Erythroblast (primary cell): Measurements from ENCODE around the gene VIT.
"Not testable (repeated sequence)": the region's sequence is repeated elsewhere in the genome, so short reads cannot be mapped to it uniquely, and the experiment has no call there.

Experiments used
- DNase-seq, 2 experiments: peaks; one replicate each; lab custom pipeline; 2025; lab: John Stamatoyannopoulos, UW
- GATA1 ChIP-seq: IDR thresholded peaks from 2 replicates; pipeline ENCODE4 v1.6.1; 2011; ENCODE audit warnings: low read depth, mild to moderate bottlenecking, control low read depth, low read length, moderate library complexity
- POLR2A ChIP-seq: IDR thresholded peaks from 2 replicates; pipeline ENCODE4 v1.6.1; 2011; ENCODE audit warnings: mild to moderate bottlenecking, low read length

Gene VIT

GRCh38 chr2:36667931-36668330 is 28.6 kb upstream of the VIT start:
- TF ChIP-seq POLR2A (no peak), GATA1 (no peak)
- no peak for DNase-seq

GRCh38 chr2:36670881-36671595 is 25.5 kb upstream of the VIT start:
- TF ChIP-seq POLR2A (no peak), GATA1 (no peak)
- DNase-seq = no peak

- DNase-seq = no peak
- no peak for TF ChIP-seq GATA1
- TF ChIP-seq POLR2A = no peak
Measured at GRCh38 chr2:36671731-36672130, 24.8 kb upstream of the VIT start.

- DNase-seq = peak; percentile 3 to 21
- no peak for TF ChIP-seq GATA1
- TF ChIP-seq POLR2A = no peak
Measured at GRCh38 chr2:36672199-36672598, 24.3 kb upstream of the VIT start.

DNA sequence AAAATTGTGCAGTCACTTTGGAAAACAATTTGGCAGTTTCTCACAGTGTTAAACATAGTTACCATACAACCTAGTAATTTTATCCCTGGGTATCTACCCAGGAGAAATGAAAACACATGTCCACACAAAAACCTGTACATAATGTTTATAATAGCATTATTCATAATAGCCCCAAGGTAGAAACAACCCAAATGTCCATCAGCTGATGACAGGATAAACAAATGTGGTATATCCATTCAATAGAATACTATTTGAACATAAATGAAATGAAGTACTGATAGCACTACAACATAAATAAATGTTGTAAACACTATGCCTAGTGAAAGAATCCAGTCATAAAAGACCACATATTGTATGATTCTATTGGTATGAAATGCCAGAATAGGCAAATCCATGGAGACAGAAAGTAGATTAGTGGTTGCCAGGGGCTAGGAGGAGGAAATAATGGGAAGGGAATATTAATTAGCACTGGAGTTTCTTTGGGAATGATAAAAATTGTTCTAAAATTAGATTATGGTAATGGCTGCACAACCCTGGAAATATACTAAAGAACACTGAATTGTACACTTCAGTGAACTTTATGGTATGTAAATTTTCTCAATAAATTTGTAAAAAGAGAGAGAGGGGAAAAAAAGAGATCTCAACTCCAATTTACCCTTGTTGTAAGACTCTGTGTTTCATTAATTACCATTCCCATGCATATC is 20.8 kb upstream of the VIT start:
- DNase-seq = no peak
- TF ChIP-seq POLR2A (no peak), GATA1 (no peak)

DNA sequence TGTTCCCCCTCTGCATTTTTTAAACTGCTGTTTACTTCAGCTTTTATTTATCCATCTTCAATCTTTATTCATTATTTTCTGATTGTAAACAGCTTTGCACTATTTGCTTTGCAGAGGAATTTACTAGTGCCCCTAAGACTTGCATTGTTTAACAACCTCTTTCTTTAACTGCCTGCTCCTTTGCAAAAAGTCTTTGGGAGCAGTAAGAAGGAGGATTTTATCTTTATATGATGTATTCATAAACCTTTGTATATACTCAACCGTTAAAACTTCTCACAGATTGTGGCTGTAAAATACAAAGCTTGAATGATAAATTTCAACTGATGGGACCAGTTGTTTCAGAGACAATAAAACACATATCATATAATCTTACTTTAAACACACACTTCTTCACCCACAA is 20.1 kb upstream of the VIT start:
- no peak for TF ChIP-seq POLR2A
- no peak for TF ChIP-seq GATA1

DNA sequence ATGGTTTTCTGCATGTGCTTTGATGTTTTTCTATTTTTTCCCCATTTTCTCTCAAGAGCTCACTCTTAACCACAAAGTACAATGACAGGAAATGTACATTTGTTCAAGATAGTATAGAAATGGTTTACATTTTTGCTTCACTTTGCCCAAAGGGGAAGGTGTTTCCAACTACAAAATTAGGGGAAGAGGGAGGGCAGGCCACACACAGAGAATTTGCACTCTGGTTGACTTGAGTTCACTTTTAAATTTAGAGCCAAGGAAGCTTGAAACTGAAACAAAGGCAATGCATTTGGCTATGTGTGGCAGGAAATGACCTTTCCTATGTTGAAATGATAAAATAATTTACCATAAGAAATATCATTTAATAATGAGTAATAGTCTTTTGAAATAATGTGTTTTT is 19.1 kb upstream of the VIT start:
- DNase-seq = no peak
- TF ChIP-seq GATA1 (no peak), POLR2A (no peak)

More for the DNA sequence above, 20.1 kb upstream of the VIT start:
- DNase-seq = no peak

- DNase-seq = no peak
- TF ChIP-seq POLR2A = no peak
- TF ChIP-seq GATA1 = no peak
Measured at GRCh38 chr2:36677996-36678605, 18.4 kb upstream of the VIT start.

GRCh38 chr2:36678856-36679255 is 17.7 kb upstream of the VIT start:
- no peak for TF ChIP-seq POLR2A
- TF ChIP-seq GATA1 = no peak
- no peak for DNase-seq

- TF ChIP-seq POLR2A (no peak), GATA1 (no peak)
- DNase-seq = no peak
Measured at GRCh38 chr2:36680012-36680411, 16.5 kb upstream of the VIT start.

- TF ChIP-seq GATA1 (no peak), POLR2A (no peak)
- DNase-seq = no peak
Measured at GRCh38 chr2:36682562-36682961, 13.9 kb upstream of the VIT start.

GRCh38 chr2:36683002-36683401 is 13.5 kb upstream of the VIT start:
- no peak for DNase-seq
- TF ChIP-seq GATA1 (no peak), POLR2A (no peak)

DNA sequence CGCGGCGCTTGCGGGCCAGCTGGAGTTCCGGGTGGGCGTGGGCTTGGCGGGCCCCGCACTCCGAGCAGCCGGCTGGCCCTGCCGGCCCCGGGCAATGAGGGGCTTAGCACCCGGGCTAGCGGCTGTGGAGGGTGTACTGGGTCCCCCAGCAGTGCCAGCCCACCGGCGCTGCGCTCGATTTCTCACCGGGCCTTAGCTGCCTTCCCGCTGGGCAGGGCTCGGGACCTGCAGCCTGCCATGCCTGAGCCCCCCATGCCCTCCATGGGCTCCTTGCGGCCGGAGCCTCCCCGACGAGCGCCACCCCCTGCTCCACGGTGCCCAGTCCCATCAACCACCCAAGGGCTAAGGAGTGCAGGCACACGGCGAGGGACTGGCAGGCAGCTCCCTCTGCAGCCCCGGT is 8.2 kb upstream of the VIT start:
- DNase-seq = not testable (repeated sequence)

- DNase-seq = not testable (repeated sequence)
Measured at GRCh38 chr2:36689013-36689412, 7.5 kb upstream of the VIT start.
